Stimulated activated CD4-positive, alpha-beta T cell treated with anti-CD3 and anti-CD28 coated beads, TNF-alpha, amount 100 ng/mL, for 1 hour (primary cell): Measurements from ENCODE around the gene ZNF891.

Experiments used
- DNase-seq, 3 donors: peaks; one replicate each; pipeline ENCODE4 v3.0.0-alpha.2; 2020; ENCODE audit warnings: low read depth in 3 of 3, low spot score in 1 of 3

ZNF891 gene

DNA sequence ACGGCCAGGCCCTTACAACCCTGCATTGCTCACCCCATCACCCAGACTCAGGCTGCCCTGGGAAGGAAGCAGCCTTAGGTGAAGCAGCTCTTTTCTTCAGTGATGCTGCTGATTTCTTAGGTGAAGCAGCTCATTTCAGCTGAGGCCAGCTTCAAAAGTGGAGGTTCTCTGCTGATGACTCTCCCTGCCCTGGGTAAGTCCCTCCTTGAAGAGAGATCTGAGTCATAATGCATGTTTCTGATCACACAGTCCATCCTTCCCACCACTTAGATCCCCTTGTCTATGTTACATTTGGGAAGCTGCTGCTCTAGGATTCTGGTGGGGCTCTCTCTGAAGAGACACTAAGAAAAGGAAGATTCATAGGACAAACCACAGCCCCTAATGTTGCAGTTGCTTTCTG, 66.5 kb downstream of the ZNF891 start:
- DNase-seq: no peak

DNA sequence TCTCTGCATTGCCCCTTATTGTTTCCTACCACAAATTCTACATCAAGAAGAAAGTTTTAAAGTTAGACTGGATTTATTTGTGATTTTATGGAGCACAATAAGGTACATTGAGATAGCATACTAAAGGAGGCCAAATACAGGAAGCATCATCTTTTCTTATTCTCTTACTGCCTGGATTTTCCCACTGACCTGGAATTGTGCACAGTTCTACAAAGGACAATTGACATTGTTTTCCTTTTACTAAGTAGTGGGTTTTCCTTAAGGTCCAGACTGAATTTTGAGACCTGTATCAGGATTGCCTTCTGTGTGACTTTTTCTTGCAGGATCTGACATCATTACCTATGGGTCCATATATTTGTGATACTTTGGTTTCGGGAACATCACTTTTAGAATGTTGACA, 68.1 kb downstream of the ZNF891 start:
- DNase-seq: no peak

DNA sequence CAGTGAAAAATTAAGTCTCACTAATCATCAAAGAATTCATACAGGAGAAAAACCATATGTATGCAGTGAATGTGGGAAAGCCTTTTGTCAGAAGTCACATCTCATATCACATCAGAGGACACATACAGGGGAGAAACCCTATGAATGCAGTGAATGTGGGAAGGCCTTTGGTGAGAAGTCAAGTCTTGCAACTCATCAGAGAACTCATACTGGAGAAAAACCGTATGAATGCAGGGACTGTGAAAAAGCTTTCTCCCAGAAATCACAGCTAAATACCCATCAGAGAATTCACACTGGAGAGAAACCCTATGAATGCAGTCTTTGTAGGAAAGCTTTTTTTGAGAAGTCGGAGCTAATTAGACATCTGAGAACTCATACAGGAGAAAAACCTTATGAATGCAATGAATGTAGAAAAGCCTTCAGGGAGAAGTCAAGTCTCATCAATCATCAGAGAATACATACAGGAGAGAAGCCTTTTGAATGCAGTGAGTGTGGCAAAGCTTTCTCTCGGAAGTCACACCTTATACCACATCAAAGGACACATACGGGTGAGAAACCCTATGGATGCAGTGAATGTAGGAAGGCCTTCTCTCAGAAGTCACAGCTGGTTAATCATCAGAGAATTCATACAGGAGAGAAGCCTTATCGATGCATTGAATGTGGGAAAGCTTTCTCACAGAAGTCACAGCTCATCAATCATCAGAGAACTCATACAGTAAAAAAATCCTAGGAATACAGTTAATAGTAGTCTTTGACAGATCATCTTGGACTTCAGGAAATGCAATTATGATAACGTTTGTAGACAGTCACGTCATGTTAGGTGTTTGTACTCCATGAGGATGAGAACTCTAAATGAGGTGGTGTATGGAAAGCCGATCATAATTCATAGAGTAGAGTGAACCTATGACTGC, 71.6 kb downstream of the ZNF891 start:
- no peak for DNase-seq

DNA sequence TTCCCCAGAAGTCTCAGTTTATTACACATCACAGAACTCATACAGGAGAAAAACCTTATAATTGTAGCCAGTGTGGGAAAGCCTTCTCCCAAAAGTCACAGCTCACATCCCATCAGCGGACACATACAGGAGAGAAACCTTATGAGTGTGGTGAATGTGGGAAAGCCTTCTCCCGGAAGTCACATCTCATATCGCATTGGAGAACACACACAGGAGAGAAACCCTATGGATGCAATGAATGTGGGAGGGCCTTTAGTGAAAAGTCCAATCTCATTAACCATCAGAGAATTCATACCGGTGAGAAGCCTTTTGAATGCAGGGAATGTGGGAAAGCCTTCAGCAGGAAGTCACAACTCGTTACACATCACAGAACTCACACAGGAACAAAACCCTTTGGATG, 72.6 kb downstream of the ZNF891 start:
- DNase-seq: no peak
